GM12864 (cell line): ENCODE measurements around the gene COL18A1.

Experiments used
- DNase-seq: peaks from one replicate; pipeline ENCODE4 v3.0.0-alpha.2; 2011; ENCODE audit warnings: low read depth
- H3K4me3 ChIP-seq: 2 replicates; pipeline ENCODE4 v1.5.1; 2011; ENCODE audit warnings: mild to moderate bottlenecking, low read depth, low read length, control low read depth
- TF ChIP-seq, protein P1 (sequence below): IDR thresholded peaks from 2 replicates; pipeline ENCODE4 v1.5.1; 2011; ENCODE audit warnings: low read depth, mild to moderate bottlenecking, moderate library complexity, low read length, control low read depth, inconsistent platforms; ENCODE audit errors: missing control alignments

COL18A1 gene

DNA sequence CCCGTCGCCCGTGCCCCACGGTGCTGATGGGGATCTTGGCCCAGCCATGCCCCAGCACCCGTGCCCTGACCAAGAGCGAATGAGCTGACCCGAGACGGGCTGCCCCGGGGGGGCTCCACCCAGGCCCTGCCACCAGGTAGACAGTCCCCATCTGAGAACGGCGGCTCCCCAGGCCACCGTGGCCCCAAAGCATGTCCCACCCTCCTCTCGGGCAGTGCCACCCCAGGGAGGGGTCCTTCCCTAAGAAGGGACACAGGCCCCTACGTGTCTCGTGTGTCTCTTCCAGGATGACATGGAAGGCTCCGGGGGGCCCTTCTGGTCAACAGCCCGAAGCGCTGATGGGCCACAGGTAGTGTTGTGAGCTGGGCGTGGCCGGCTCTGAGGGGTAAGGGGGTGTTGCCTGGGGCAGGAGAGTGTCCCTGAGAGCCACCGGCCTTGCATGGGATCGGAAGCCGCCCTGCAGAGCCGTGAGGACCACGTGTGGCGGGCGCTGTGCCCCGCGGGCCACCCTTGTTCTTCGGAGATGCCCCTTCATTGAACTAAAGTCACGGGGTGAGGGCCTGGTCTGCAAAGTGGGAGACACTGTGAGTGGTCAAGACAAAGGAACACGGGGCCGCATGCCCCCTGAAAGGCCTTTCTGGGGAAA lies 82.3 kb downstream of the COL18A1 start:
- TF ChIP-seq, protein P1, sequence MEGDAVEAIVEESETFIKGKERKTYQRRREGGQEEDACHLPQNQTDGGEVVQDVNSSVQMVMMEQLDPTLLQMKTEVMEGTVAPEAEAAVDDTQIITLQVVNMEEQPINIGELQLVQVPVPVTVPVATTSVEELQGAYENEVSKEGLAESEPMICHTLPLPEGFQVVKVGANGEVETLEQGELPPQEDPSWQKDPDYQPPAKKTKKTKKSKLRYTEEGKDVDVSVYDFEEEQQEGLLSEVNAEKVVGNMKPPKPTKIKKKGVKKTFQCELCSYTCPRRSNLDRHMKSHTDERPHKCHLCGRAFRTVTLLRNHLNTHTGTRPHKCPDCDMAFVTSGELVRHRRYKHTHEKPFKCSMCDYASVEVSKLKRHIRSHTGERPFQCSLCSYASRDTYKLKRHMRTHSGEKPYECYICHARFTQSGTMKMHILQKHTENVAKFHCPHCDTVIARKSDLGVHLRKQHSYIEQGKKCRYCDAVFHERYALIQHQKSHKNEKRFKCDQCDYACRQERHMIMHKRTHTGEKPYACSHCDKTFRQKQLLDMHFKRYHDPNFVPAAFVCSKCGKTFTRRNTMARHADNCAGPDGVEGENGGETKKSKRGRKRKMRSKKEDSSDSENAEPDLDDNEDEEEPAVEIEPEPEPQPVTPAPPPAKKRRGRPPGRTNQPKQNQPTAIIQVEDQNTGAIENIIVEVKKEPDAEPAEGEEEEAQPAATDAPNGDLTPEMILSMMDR, result no peak
- H3K4me3 ChIP-seq, result no peak overlapping the region
- no peak for DNase-seq

DNA sequence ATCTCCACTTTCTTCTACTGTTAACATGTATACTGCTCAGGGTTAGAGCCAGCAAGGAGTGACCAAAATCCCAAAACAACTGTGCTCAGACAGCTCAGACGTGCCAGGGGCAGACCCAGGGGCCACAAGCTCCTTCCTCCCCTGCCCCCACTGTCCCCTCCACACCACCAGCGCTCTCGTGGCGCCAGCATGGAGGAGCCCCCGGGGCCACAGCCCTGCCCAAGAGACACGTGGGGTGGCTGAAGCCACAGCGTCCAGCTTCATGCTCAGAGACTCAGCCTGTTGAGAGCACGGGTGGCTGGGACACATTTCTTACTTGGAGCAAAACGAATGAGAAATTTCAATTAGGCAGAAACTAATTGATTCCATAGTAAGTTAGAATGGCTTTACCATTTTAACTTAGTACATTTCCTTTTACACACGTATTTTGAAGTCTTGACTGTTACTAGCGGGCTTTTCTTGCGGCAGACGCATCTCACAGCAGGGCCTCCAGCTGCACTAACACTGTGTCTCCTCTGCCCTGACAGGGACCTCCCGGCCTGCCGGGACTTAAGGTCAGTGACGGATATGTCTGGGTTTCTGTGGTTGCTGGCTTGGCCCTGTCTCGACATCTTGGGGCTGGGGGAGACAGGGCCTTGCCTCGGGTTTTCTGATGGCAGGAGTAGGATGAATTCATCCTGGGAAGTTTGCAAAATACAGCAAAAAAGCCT lies 83.1 kb downstream of the COL18A1 start:
- DNase-seq, result no peak
- H3K4me3 ChIP-seq, result no peak overlapping the region
- TF ChIP-seq, protein P1, result no peak

DNA sequence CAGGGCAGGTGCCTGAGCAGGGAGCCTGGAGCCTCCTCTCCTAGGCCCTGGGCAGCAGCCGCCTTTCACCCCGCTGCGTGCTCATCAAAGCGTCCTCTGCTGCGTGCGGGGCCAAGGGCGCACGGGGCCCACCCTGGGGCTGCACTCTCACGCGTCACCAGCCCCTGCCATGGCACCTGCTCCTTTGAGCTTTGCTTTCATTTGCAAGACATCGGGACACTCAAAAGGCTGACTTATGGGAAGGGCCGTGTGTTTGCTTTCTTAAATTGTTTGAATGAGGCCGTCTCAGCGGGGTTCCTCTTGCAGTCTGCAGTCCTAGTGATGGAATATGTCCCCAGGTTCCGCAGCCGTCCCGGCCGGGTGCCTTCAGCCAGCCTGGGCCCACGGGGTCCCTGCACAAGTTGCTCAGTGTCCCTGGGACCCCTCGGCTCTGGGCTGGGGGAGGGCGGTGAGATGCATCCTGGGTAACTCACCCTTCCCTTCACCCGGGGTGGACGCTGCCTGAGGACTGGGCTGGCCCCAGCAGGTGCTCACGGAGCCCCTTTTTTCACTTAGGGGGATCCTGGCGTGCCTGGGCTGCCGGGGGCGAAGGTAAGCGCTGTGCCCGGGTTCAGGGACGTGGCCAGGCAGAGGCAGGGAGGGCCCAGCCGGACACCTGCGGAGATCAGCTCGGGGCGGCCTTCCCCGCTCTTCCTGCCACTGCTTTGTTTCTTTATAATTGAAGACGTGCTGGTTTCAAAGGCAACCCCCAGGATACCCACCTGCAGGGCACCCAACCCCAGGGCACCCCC lies 84.2 kb downstream of the COL18A1 start:
- no peak for DNase-seq
- H3K4me3 ChIP-seq, result no peak overlapping the region
- TF ChIP-seq, protein P1, result no peak

DNA sequence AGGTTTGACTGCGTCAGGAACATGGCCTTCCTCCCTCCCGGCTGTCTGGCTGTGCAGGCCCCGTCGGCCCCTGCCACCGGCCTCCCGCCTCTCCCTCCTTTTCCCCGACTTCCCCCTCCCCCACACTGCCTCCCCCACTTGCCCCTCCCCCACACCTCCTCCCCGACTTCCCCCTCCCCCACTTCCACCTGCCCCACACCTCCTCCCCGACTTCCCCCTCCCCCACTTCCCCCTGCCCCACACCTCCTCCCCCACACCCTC lies 84.7 kb downstream of the COL18A1 start:
- DNase-seq, result no peak
- H3K4me3 ChIP-seq, result no peak overlapping the region
- TF ChIP-seq, protein P1, result no peak

DNA sequence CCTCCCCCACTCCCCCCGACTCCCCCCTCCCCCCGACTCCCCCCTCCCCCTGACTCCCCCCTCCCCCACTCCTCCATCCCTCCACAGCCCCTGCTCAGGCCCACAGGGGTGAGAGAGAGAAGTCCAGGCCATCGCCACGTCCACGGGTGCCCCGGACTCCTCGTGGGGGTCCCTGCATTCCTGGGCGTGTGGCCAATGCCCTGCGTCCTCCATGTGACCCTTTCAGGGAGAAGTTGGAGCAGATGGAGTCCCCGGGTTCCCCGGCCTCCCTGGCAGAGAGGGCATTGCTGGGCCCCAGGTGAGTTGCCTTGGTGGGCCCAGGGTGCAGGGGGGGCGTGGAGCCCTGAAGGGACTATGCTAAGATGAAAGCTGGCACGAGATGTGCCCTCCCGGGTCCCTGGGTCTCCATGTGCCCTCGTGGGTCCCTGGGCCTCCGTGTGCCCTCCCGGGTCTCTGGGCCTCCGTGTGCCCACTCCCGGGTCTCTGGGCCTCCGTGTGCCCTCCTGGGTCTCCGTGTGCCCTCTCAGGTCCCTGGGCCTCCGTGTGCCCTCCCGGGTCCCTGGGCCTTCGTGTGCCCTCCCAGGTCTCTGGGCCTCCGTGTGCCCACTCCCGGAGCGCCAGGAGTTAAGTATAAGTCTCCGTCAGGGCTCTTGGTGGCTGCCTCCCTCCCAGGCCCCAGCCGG lies 85.2 kb downstream of the COL18A1 start:
- TF ChIP-seq, protein P1, result no peak
- no peak for DNase-seq
- H3K4me3 ChIP-seq, result no peak overlapping the region

DNA sequence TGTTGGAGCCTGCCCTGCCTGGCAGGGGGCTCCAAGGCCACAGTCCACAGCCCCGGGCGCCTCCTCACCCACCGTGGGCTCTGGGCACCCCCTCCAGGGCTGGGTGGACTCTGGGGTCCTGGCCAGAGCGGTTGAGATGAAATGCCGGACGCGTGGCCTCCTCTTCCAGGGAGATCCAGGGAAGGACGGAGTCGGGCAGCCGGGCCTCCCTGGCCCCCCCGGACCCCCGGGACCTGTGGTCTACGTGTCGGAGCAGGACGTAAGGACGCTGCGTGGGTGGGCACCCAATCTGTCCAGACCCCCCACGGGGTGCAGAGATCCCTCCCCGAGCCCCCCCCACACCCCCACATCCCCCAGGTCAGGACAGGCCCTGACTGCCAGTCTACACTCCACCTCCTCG lies 86.1 kb downstream of the COL18A1 start:
- no peak overlapping the region for H3K4me3 ChIP-seq
- no peak for DNase-seq
- TF ChIP-seq, protein P1, result no peak
